ENCODE measurements around the gene CALHM2. TPM values are rescaled to one million over a fixed set of nuclear protein-coding genes. Genes with fewer than 3 reads are reported as not detected.
"Not testable (repeated sequence)": the region's sequence is repeated elsewhere in the genome, so short reads cannot be mapped to it uniquely, and the experiment has no call there.

CALHM2 gene
- polyA plus RNA-seq, 4 donors = 1.1 to 29.1 (median 5.1) TPM

- FAIRE-seq = no peak
- Histone ChIP-seq H3K4me1 (ENCODE audit: control insufficient read depth in 3 of 3, insufficient read depth in 2 of 3, low read depth in 1 of 3, low read length in 2 of 3) (no peaks in the 10 kb centered on the region), H3K9me3 (ENCODE audit: control insufficient read depth in 2 of 2, insufficient read depth in 1 of 2, low read depth in 1 of 2, low read length in 1 of 2) (no peaks in the 10 kb centered on the region), H3K36me3 (ENCODE audit: control insufficient read depth in 3 of 3, insufficient read depth in 2 of 3, low read depth in 1 of 3, low read length in 3 of 3) (peaks cover 13 to 59% (median 24%) of the 10 kb centered on the region in 3 donors), H3K27me3 (ENCODE audit: control insufficient read depth in 3 of 3, insufficient read depth in 3 of 3, low read length in 3 of 3) (no peaks in the 10 kb centered on the region), H3K27ac (ENCODE audit: low read depth in 1 of 3, low read length in 2 of 3) (no peak overlapping the region), H3K4me3 (ENCODE audit: low read depth in 1 of 3, low read length in 3 of 3) (no peak overlapping the region)
- 66 to 81% (median 71%) methylated on average over 5 of the region's 5 CpGs for WGBS, 3 donors
- DNase-seq = no peak
These were observed 23.1 kb downstream of the CALHM2 start for GRCh38 chr10:103428989-103429643.

- Histone ChIP-seq H3K27ac (ENCODE audit: low read depth in 1 of 3, low read length in 2 of 3) (no peak overlapping the region), H3K4me3 (ENCODE audit: low read depth in 1 of 3, low read length in 3 of 3) (no peak overlapping the region), H3K27me3 (ENCODE audit: control insufficient read depth in 3 of 3, insufficient read depth in 3 of 3, low read length in 3 of 3) (no peaks in the 10 kb centered on the region), H3K9me3 (ENCODE audit: control insufficient read depth in 2 of 2, insufficient read depth in 1 of 2, low read depth in 1 of 2, low read length in 1 of 2) (no peaks in the 10 kb centered on the region), H3K36me3 (ENCODE audit: control insufficient read depth in 3 of 3, insufficient read depth in 2 of 3, low read depth in 1 of 3, low read length in 3 of 3) (peaks cover 13 to 58% (median 27%) of the 10 kb centered on the region in 3 donors), H3K4me1 (ENCODE audit: control insufficient read depth in 3 of 3, insufficient read depth in 2 of 3, low read depth in 1 of 3, low read length in 2 of 3) (no peaks in the 10 kb centered on the region)
- DNase-seq = no peak
- WGBS, 3 donors = 92 to 94% (median 94%) methylated on average over 9 of the region's 9 CpGs
- no peak for FAIRE-seq
These were observed 24.3 kb downstream of the CALHM2 start for GRCh38 chr10:103427866-103428265.

- 88 to 94% (median 89%) methylated on average over 5 of the region's 5 CpGs for WGBS, 3 donors
- Histone ChIP-seq H3K9me3 (ENCODE audit: control insufficient read depth in 2 of 2, insufficient read depth in 1 of 2, low read depth in 1 of 2, low read length in 1 of 2) (no peaks in the 10 kb centered on the region), H3K27me3 (ENCODE audit: control insufficient read depth in 3 of 3, insufficient read depth in 3 of 3, low read length in 3 of 3) (no peaks in the 10 kb centered on the region), H3K36me3 (ENCODE audit: control insufficient read depth in 3 of 3, insufficient read depth in 2 of 3, low read depth in 1 of 3, low read length in 3 of 3) (peaks cover 13 to 77% (median 17%) of the 10 kb centered on the region in 3 donors), H3K27ac (ENCODE audit: low read depth in 1 of 3, low read length in 2 of 3) (no peak overlapping the region), H3K4me3 (ENCODE audit: low read depth in 1 of 3, low read length in 3 of 3) (no peak overlapping the region), H3K4me1 (ENCODE audit: control insufficient read depth in 3 of 3, insufficient read depth in 2 of 3, low read depth in 1 of 3, low read length in 2 of 3) (no peaks in the 10 kb centered on the region)
- DNase-seq = no peak
- no peak for FAIRE-seq
These were observed 28.4 kb downstream of the CALHM2 start for GRCh38 chr10:103423748-103424147.

GRCh38 chr10:103419101-103419500 is 33.1 kb downstream of the CALHM2 start:
- DNase-seq (no peak), FAIRE-seq (no peak)
- Histone ChIP-seq H3K36me3 (ENCODE audit: control insufficient read depth in 3 of 3, insufficient read depth in 2 of 3, low read depth in 1 of 3, low read length in 3 of 3) (peaks cover 20 to 87% (median 30%) of the 10 kb centered on the region in 3 donors), H3K27ac (ENCODE audit: low read depth in 1 of 3, low read length in 2 of 3) (no peak overlapping the region), H3K4me3 (ENCODE audit: low read depth in 1 of 3, low read length in 3 of 3) (no peak overlapping the region), H3K9me3 (ENCODE audit: control insufficient read depth in 2 of 2, insufficient read depth in 1 of 2, low read depth in 1 of 2, low read length in 1 of 2) (no peaks in the 10 kb centered on the region), H3K4me1 (ENCODE audit: control insufficient read depth in 3 of 3, insufficient read depth in 2 of 3, low read depth in 1 of 3, low read length in 2 of 3) (no peaks in the 10 kb centered on the region), H3K27me3 (ENCODE audit: control insufficient read depth in 3 of 3, insufficient read depth in 3 of 3, low read length in 3 of 3) (no peaks in the 10 kb centered on the region)
- 88 to 97% (median 96%) methylated on average over 4 of the region's 4 CpGs for WGBS, 3 donors

GRCh38 chr10:103417601-103418000 is 34.6 kb downstream of the CALHM2 start:
- Histone ChIP-seq H3K27me3 (ENCODE audit: control insufficient read depth in 3 of 3, insufficient read depth in 3 of 3, low read length in 3 of 3) (no peaks in the 10 kb centered on the region), H3K4me3 (ENCODE audit: low read depth in 1 of 3, low read length in 3 of 3) (no peak overlapping the region), H3K27ac (ENCODE audit: low read depth in 1 of 3, low read length in 2 of 3) (no peak overlapping the region), H3K9me3 (ENCODE audit: control insufficient read depth in 2 of 2, insufficient read depth in 1 of 2, low read depth in 1 of 2, low read length in 1 of 2) (no peaks in the 10 kb centered on the region), H3K36me3 (ENCODE audit: control insufficient read depth in 3 of 3, insufficient read depth in 2 of 3, low read depth in 1 of 3, low read length in 3 of 3) (peaks cover 32 to 81% (median 34%) of the 10 kb centered on the region in 3 donors), H3K4me1 (ENCODE audit: control insufficient read depth in 3 of 3, insufficient read depth in 2 of 3, low read depth in 1 of 3, low read length in 2 of 3) (no peaks in the 10 kb centered on the region)
- DNase-seq = no peak
- 91 to 95% (median 94%) methylated on average over 5 of the region's 5 CpGs for WGBS, 3 donors
- FAIRE-seq = no peak

- peaks cover 28 to 84% (median 34%) of the 10 kb centered on the region in 3 donors for H3K36me3 ChIP-seq (ENCODE audit: control insufficient read depth in 3 of 3, insufficient read depth in 2 of 3, low read depth in 1 of 3, low read length in 3 of 3)
- not testable (repeated sequence) for H3K27me3 ChIP-seq (ENCODE audit: control insufficient read depth in 3 of 3, insufficient read depth in 3 of 3, low read length in 3 of 3); FAIRE-seq; H3K4me1 ChIP-seq (ENCODE audit: control insufficient read depth in 3 of 3, insufficient read depth in 2 of 3, low read depth in 1 of 3, low read length in 2 of 3); H3K4me3 ChIP-seq (ENCODE audit: low read depth in 1 of 3, low read length in 3 of 3); H3K9me3 ChIP-seq (ENCODE audit: control insufficient read depth in 2 of 2, insufficient read depth in 1 of 2, low read depth in 1 of 2, low read length in 1 of 2); H3K27ac ChIP-seq (ENCODE audit: low read depth in 1 of 3, low read length in 2 of 3); DNase-seq
- 90 to 94% (median 91%) methylated on average over 5 of the region's 5 CpGs for WGBS, 3 donors
These were observed 35.1 kb downstream of the CALHM2 start for GRCh38 chr10:103417148-103417469.

- FAIRE-seq = no peak
- H3K27me3 ChIP-seq (ENCODE audit: control insufficient read depth in 3 of 3, insufficient read depth in 3 of 3, low read length in 3 of 3) = no peaks in the 10 kb centered on the region
- WGBS, 3 donors = 45 to 56% (median 48%) methylated on average over 8 of the region's 8 CpGs
- no peaks in the 10 kb centered on the region for H3K9me3 ChIP-seq (ENCODE audit: control insufficient read depth in 2 of 2, insufficient read depth in 1 of 2, low read depth in 1 of 2, low read length in 1 of 2)
- H3K4me3 ChIP-seq (ENCODE audit: low read depth in 1 of 3, low read length in 3 of 3) = no peak overlapping the region
- H3K36me3 ChIP-seq (ENCODE audit: control insufficient read depth in 3 of 3, insufficient read depth in 2 of 3, low read depth in 1 of 3, low read length in 3 of 3) = peaks cover 28 to 82% (median 37%) of the 10 kb centered on the region in 3 donors
- DNase-seq = peak; percentile 73 to 76
- no peak overlapping the region for H3K27ac ChIP-seq (ENCODE audit: low read depth in 1 of 3, low read length in 2 of 3)
- no peaks in the 10 kb centered on the region for H3K4me1 ChIP-seq (ENCODE audit: control insufficient read depth in 3 of 3, insufficient read depth in 2 of 3, low read depth in 1 of 3, low read length in 2 of 3)
These were observed 35.6 kb downstream of the CALHM2 start for GRCh38 chr10:103416436-103417147.

- DNase-seq (no peak), FAIRE-seq (no peak)
- H3K4me3 ChIP-seq (ENCODE audit: low read depth in 1 of 3, low read length in 3 of 3) = no peak overlapping the region
- H3K4me1 ChIP-seq (ENCODE audit: control insufficient read depth in 3 of 3, insufficient read depth in 2 of 3, low read depth in 1 of 3, low read length in 2 of 3) = no peaks in the 10 kb centered on the region
- no peaks in the 10 kb centered on the region for H3K9me3 ChIP-seq (ENCODE audit: control insufficient read depth in 2 of 2, insufficient read depth in 1 of 2, low read depth in 1 of 2, low read length in 1 of 2)
- no peak overlapping the region for H3K27ac ChIP-seq (ENCODE audit: low read depth in 1 of 3, low read length in 2 of 3)
- H3K36me3 ChIP-seq (ENCODE audit: control insufficient read depth in 3 of 3, insufficient read depth in 2 of 3, low read depth in 1 of 3, low read length in 3 of 3) = peaks cover 26 to 80% (median 37%) of the 10 kb centered on the region in 3 donors
- WGBS, 3 donors = 62 to 77% (median 69%) methylated on average over 8 of the region's 8 CpGs
- no peaks in the 10 kb centered on the region for H3K27me3 ChIP-seq (ENCODE audit: control insufficient read depth in 3 of 3, insufficient read depth in 3 of 3, low read length in 3 of 3)
These were observed 36.6 kb downstream of the CALHM2 start for GRCh38 chr10:103415581-103415980.

All from small intestine (tissue), 7 donors.